ENCODE data around the gene KCNK18.

- TF ChIP-seq, protein P1, sequence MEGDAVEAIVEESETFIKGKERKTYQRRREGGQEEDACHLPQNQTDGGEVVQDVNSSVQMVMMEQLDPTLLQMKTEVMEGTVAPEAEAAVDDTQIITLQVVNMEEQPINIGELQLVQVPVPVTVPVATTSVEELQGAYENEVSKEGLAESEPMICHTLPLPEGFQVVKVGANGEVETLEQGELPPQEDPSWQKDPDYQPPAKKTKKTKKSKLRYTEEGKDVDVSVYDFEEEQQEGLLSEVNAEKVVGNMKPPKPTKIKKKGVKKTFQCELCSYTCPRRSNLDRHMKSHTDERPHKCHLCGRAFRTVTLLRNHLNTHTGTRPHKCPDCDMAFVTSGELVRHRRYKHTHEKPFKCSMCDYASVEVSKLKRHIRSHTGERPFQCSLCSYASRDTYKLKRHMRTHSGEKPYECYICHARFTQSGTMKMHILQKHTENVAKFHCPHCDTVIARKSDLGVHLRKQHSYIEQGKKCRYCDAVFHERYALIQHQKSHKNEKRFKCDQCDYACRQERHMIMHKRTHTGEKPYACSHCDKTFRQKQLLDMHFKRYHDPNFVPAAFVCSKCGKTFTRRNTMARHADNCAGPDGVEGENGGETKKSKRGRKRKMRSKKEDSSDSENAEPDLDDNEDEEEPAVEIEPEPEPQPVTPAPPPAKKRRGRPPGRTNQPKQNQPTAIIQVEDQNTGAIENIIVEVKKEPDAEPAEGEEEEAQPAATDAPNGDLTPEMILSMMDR (conservative IDR thresholded peaks at IDR 0.05), result no peak
- TF ChIP-seq EZH2 (IDR thresholded peaks at IDR 0.05; ENCODE audit: low read depth), result no peak
Observed at GRCh38 chr10:117254338-117254737, 57.0 kb downstream of the KCNK18 start.
